ENCODE data around the gene ANKRD33B. TPM values are rescaled to one million over a fixed set of nuclear protein-coding genes. Genes with fewer than 3 reads are reported as not detected.

ANKRD33B gene
- total and polyA plus RNA-seq, 2 of the 8 experiments (the other 6 are each of a cell fraction or from before 2014, with no cell fraction given) = 6.9 to 20.6 TPM

DNA sequence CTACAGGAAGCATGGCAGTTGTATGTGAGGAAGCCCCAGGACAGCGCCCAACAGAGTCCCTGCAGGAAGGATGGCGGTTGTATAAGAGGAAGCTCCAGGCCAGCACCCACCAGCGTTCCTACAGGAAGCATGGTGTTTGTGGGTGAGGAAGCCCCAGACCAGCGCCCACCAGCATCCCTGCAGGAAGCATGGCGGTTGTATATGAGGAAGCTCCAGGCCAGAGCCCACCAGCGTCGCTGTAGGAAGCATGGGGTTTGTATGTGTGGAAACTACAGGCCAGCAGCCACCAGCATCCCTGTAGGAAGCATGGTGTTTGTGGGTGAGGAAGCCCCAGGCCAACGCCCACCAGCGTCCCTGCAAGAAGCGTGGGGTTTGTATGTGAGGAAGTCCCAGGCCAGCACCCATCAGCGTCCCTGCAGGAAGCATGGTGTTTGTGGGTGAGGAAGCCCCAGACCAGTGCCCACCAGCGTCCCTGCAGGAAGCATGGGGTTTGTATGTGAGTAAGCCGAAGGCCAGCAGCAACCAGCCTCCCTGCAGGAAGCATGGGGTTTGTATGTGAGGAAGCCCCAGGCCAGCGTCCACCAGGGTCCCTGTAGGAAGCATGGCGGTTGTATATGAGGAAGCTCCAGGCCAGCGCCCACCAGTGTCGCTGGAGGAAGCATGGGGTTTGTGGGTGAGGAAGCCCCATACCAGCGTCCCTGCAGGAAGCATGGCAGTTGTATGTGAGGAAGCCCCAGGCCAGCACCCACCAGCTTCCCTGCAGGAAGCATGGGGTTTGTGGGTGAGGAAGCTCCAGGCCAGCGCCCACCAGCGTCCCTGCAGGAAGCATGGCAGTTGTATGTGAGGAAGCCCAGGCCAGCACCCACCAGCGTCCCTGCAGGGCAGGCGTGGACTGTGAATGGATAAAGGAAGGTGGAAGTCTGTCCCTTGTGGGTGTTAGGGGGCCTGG is 118.1 kb downstream of the ANKRD33B start:
- Histone ChIP-seq H3K4me1 (replicated peaks in 1 of 4; ENCODE audit: control insufficient read depth in 3 of 4, insufficient read depth in 4 of 4, low read length in 3 of 4) (peaks cover 0 to 10% (median 3%) of the 10 kb centered on the region in 4 experiments; a peak in 4 of 7 replicates), H3K27me3 (replicated peaks in 1 of 4; ENCODE audit: control insufficient read depth in 3 of 4, extremely low read depth in 1 of 4, insufficient read depth in 3 of 4, low read length in 3 of 4) (no peaks in the 10 kb centered on the region), H3K4me2 (ENCODE audit: insufficient read depth in 1 of 2, low read depth in 2 of 2, low read length in 2 of 2) (no peak overlapping the region), H3K4me3 (ENCODE audit: extremely low read depth in 1 of 4, insufficient read depth in 2 of 4, low read depth in 3 of 4, low read length in 4 of 4) (no peak overlapping the region), H4K20me1 (replicated peaks in 1 of 2; ENCODE audit: control insufficient read depth in 1 of 2, insufficient read depth in 2 of 2, low read length in 2 of 2) (peaks cover 0 to 2% of the 10 kb centered on the region in 2 experiments), H2BK120ac (replicated peaks; ENCODE audit: low read depth, low read length) (no peak overlapping the region), H3K18ac (ENCODE audit: extremely low read depth, low read length) (no peak overlapping the region), H3K9me3 (ENCODE audit: insufficient read depth in 2 of 2, low read depth in 1 of 2, low read length in 1 of 2) (no peaks in the 10 kb centered on the region), H2BK20ac (ENCODE audit: low read length) (no peak overlapping the region), H3K27ac (ENCODE audit: low read depth, low read length) (no peak overlapping the region), H3K9ac (replicated peaks in 1 of 4; ENCODE audit: extremely low read depth in 1 of 4, low read depth in 3 of 4, low read length in 3 of 4) (no peak overlapping the region), H3K36me3 (ENCODE audit: control insufficient read depth in 2 of 4, insufficient read depth in 4 of 4, low read length in 3 of 4) (0 out of 8 replicates have a peak, but pooled peaks cover 0 to 7% (median 3%) of the 10 kb centered on the region in 4 experiments), H3K4ac (replicated peaks; ENCODE audit: insufficient read length, low read depth, low read length) (no peak overlapping the region), H3K79me2 (ENCODE audit: control insufficient read depth in 1 of 2, insufficient read depth in 2 of 2, low read length in 2 of 2) (peaks cover 0 to 3% of the 10 kb centered on the region in 2 experiments; a peak in 1 of 4 replicates), H3K79me1 (ENCODE audit: low read depth, low read length) (no peaks in the 10 kb centered on the region; the same call in 1 of the 2 replicates), H2AFZ (ENCODE audit: low read length) (no peak overlapping the region), H2BK12ac (ENCODE audit: low read depth, low read length) (no peak overlapping the region), H2BK5ac (ENCODE audit: low read depth, low read length) (no peak overlapping the region), H4K5ac (ENCODE audit: insufficient read length, low read depth, low read length) (no peak overlapping the region), H2AK5ac (ENCODE audit: low read depth, low read length) (no peak overlapping the region), H3K23me2 (ENCODE audit: low read depth, low read length) (no peaks in the 10 kb centered on the region), H3K23ac (ENCODE audit: insufficient read length) (no peak overlapping the region), H3K14ac (ENCODE audit: insufficient read length) (no peak overlapping the region), H4K8ac (ENCODE audit: extremely low read depth, insufficient read depth, low read length) (no peak overlapping the region; the same call in 1 of the 2 replicates), H3K56ac (replicated peaks; ENCODE audit: insufficient read length, low read depth, low read length) (no peak overlapping the region), H2BK15ac (ENCODE audit: low read length) (no peak overlapping the region), H4K91ac (replicated peaks; ENCODE audit: insufficient read length, low read length) (no peak overlapping the region)
- ChIA-PET CTCF (ENCODE audit: partially characterized antibody) (interaction anchor here (1.0 to 5.2 kb wide), 4 partner anchors 9 to 53 kb away, joined by 4 to 40 read pairs (median 6); no protein-coding TSS in a partner anchor), POLR2A (ENCODE audit: partially characterized antibody) (no interaction called here)
- FAIRE-seq (no peak), DNase-seq (ENCODE audit: low read depth in 1 of 2, low spot score in 2 of 2) (no peak)
- 88% methylated on average over 22 of the region's 22 CpGs; no CpG with 5 or more reads in 1 of the 2 experiments for WGBS, 2 experiments (ENCODE audit: extremely low coverage in 1 of 2, insufficient coverage in 1 of 2, insufficient read length in 1 of 2, insufficient replicate concordance in 2 of 2, low coverage in 1 of 2, low lambda C conversion rate in 2 of 2, missing lambda C conversion rate in 1 of 2)
- TF ChIP-seq, protein P1, sequence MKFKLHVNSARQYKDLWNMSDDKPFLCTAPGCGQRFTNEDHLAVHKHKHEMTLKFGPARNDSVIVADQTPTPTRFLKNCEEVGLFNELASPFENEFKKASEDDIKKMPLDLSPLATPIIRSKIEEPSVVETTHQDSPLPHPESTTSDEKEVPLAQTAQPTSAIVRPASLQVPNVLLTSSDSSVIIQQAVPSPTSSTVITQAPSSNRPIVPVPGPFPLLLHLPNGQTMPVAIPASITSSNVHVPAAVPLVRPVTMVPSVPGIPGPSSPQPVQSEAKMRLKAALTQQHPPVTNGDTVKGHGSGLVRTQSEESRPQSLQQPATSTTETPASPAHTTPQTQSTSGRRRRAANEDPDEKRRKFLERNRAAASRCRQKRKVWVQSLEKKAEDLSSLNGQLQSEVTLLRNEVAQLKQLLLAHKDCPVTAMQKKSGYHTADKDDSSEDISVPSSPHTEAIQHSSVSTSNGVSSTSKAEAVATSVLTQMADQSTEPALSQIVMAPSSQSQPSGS (IDR thresholded peaks at IDR 0.05; ENCODE audit: low read length) = no peak
- TF ChIP-seq, protein P2, sequence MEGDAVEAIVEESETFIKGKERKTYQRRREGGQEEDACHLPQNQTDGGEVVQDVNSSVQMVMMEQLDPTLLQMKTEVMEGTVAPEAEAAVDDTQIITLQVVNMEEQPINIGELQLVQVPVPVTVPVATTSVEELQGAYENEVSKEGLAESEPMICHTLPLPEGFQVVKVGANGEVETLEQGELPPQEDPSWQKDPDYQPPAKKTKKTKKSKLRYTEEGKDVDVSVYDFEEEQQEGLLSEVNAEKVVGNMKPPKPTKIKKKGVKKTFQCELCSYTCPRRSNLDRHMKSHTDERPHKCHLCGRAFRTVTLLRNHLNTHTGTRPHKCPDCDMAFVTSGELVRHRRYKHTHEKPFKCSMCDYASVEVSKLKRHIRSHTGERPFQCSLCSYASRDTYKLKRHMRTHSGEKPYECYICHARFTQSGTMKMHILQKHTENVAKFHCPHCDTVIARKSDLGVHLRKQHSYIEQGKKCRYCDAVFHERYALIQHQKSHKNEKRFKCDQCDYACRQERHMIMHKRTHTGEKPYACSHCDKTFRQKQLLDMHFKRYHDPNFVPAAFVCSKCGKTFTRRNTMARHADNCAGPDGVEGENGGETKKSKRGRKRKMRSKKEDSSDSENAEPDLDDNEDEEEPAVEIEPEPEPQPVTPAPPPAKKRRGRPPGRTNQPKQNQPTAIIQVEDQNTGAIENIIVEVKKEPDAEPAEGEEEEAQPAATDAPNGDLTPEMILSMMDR (IDR thresholded peaks at IDR 0.05; ENCODE audit: control extremely low read depth in 1 of 3, insufficient read depth in 1 of 3, low read depth in 1 of 3, low read length in 3 of 3) = no peak
- TF ChIP-seq ATF3 (IDR thresholded peaks at IDR 0.05; ENCODE audit: insufficient read depth, low read depth, low read length) = no peak
- TF ChIP-seq POLR2A (IDR thresholded peaks at IDR 0.05; ENCODE audit: control extremely low read depth in 1 of 2, low read depth in 2 of 2, low read length in 2 of 2) = no peak
- TF ChIP-seq CBX8 (IDR thresholded peaks at IDR 0.05; ENCODE audit: borderline replicate concordance, low read depth, low read length) = no peak
- no peak for TF ChIP-seq EGR1 (IDR thresholded peaks at IDR 0.05; ENCODE audit: borderline replicate concordance, low read depth, low read length)
